ENCODE measurements around the gene PTCHD1. TPM values are rescaled to one million over a fixed set of nuclear protein-coding genes. Genes with fewer than 3 reads are reported as not detected.

PTCHD1 gene
- total and polyA plus RNA-seq, 10 of the 15 experiments (the other 5 are each of a cell fraction or from before 2014, with no cell fraction given) = not detected

- Histone ChIP-seq H3K4me1 (ENCODE audit: control insufficient read depth, insufficient read depth, low read length) (no peaks in the 10 kb centered on the region), H3K4me3 (no peak overlapping the region), H3K27ac (ENCODE audit: control insufficient read depth, insufficient read depth) (no peak overlapping the region), H3K27me3 (replicated peaks in 1 of 2; ENCODE audit: control insufficient read depth in 2 of 2, insufficient read depth in 2 of 2, low read length in 1 of 2) (peaks cover 0 to 3% of the 10 kb centered on the region in 2 experiments; a peak in 2 of 4 replicates), H4K20me1 (ENCODE audit: control insufficient read depth, insufficient read depth) (no peaks in the 10 kb centered on the region), H3K9ac (ENCODE audit: control insufficient read depth, insufficient read depth, low read length) (no peak overlapping the region), H3K4me2 (ENCODE audit: control insufficient read depth, insufficient read depth) (no peak overlapping the region), H2AFZ (ENCODE audit: control insufficient read depth, low read depth, low read length) (no peak overlapping the region), H3K36me3 (ENCODE audit: control insufficient read depth in 2 of 2, insufficient read depth in 2 of 2, low read length in 1 of 2) (no peaks in the 10 kb centered on the region), H3K9me3 (replicated peaks; ENCODE audit: control insufficient read depth, insufficient read depth, low read length) (no peaks in the 10 kb centered on the region; the same call in 2 of the 3 replicates), H3K79me2 (ENCODE audit: control insufficient read depth, insufficient read depth, low read length) (no peaks in the 10 kb centered on the region)
- ChIA-PET SMC1A (ENCODE audit: uncharacterized antibody, unreplicated experiment) (no interaction called here), POLR2A (no interaction called here), RAD21 (ENCODE audit: unreplicated experiment) (no interaction called here), CTCF (no interaction called here)
- WGBS (ENCODE audit: insufficient coverage, insufficient replicate concordance, low lambda C conversion rate, missing lambda C conversion rate) = 38% methylated on average over 10 of the region's 63 CpGs
- in situ Hi-C loops (cut with MboI) = no loop called here
- intact Hi-C loops (cut with micrococcal nuclease; ENCODE audit: unreplicated experiment) = no loop called here
- DNase-seq (ENCODE audit: low read depth, low spot score) = no peak
- no TSS peak for BruUV-seq (replicated peaks)
- no peak for TF ChIP-seq MTA2 (IDR thresholded peaks at IDR 0.05; ENCODE audit: low read depth)
- TF ChIP-seq CBX5 (IDR thresholded peaks at IDR 0.05; ENCODE audit: low read depth) = no peak
- TF ChIP-seq USF2 (IDR thresholded peaks at IDR 0.05; ENCODE audit: borderline replicate concordance, low read depth, low read length) = no peak
- TF ChIP-seq POLR2AphosphoS2 (IDR thresholded peaks at IDR 0.05; ENCODE audit: low read depth, low read length) = no peak
- TF ChIP-seq ZBED1 (IDR thresholded peaks at IDR 0.05; ENCODE audit: borderline replicate concordance) = no peak
- TF ChIP-seq RELB (IDR thresholded peaks at IDR 0.05; ENCODE audit: low read depth) = no peak
- no peak for ATAC-seq
- no peak for FAIRE-seq
Measured at GRCh38 chrX:23334521-23334847, 165 bp upstream of the PTCHD1 start.

Data from GM12878 (cell line).